WTC11 (cell line): ENCODE data around the gene NUDT22.

Source experiments
- CTCF ChIP-seq: fragments of 200-600 bp; IDR thresholded peaks from 2 replicates; pipeline ENCODE4 v1.8.0; 2022; ENCODE audit warnings: antibody characterized with exemption
- MLX ChIP-seq: sonication (generic); formaldehyde crosslinking; IDR thresholded peaks from 2 replicates; pipeline ENCODE4 v1.8.1; 2023; ENCODE audit warnings: mild to moderate bottlenecking, missing genetic modification reagents, moderate library complexity
- ZMAT4 ChIP-seq: fragments of 250-450 bp; sonication (Bioruptor Pico); IDR thresholded peaks from 2 replicates; pipeline ENCODE4 v1.9.0; 2021; ENCODE audit warnings: mild to moderate bottlenecking
- ZNF121 ChIP-seq: sonication (generic); formaldehyde crosslinking; IDR thresholded peaks from 2 replicates; pipeline ENCODE4 v1.8.0; 2023; ENCODE audit warnings: missing genetic modification reagents

GRCh38 chr11:64202992-64203391 lies 23.1 kb upstream of the NUDT22 start:
- TF ChIP-seq CTCF (no peak), ZMAT4 (CRISPR knock-in tag) (no peak), MLX (CRISPR knock-in tag) (no peak), ZNF121 (CRISPR knock-in tag) (no peak)
